HG02938 (cell line): ENCODE data around the gene MED9.
"Not testable (repeated sequence)": the region's sequence is repeated elsewhere in the genome, so short reads cannot be mapped to it uniquely, and the experiment has no call there.

Source experiments
- ATAC-seq: cut with Tn5 transposase; IDR thresholded peaks from one replicate; pipeline ENCODE4 v1.9.1; 2021; ENCODE audit warnings: mild to moderate bottlenecking, moderate library complexity; ENCODE audit not compliant: unreplicated experiment

The MED9 gene

DNA sequence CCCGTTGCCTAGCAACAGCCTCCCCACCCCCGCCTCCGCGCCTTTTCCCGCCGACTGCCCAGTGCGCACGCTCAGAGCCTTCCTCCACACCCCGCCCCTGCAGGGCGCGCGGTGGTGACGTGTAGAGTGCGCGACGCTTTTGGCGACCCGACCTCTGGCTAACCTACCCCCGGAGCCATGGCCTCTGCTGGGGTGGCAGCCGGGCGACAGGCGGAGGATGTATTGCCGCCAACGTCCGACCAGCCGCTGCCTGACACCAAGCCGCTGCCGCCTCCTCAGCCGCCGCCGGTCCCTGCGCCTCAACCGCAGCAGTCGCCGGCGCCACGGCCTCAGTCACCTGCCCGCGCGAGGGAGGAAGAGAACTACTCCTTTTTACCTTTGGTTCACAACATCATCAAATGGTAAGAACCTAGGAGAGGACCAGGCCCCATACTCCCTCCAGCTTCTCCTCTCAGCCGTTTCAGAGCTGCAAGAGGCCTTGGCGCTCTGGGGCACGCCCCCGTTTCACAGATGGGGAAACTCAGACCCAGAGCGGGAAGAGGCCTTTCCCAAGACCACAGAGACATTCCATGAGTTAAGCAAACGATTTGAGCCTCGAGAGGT lies at the start of gene MED9:
Gene MED9, plus strand, starts transcription at position 136 of the 603 bp plus-strand sequence. Its CDS starts 42 bp downstream, at position 178.
- ATAC-seq, result peak; percentile 86

DNA sequence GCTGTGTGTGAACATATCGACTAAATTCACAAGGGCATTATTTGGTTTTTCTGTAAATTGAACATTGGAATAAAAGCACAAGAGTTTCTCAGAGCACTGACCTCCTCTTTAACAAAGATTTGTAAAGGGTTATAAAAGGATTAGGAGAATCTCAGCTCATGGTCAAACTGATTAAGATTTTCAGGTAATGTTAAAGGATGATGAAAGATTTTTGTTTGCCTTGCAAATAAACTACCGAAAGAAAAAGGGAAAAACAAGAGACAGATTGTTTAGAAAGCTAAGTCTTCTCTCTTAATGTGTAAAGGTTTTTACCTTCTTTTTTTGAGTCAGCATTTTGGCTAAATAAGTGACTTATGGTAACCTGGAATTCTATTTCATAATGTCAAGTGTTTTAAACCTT lies 47.6 kb upstream of the MED9 start:
- no peak for ATAC-seq

DNA sequence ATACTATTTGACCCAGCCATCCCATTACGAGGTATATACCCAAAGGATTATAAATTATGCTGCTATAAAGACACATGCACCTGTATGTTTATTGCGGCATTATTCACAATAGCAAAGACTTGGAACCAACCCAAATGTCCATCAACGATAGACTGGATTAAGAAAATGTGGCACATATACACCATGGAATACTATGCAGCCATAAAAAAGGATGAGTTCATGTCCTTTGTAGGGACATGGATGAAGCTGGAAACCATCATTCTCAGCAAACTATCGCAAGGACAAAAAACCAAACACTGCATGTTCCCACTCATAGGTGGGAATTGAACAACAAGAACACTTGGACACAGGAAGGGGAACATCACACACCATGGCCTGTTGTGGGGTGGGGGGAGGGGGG lies 45.9 kb upstream of the MED9 start:
- ATAC-seq, result not testable (repeated sequence)

- no peak for ATAC-seq
Measured at GRCh38 chr17:17431605-17432004, 45.2 kb upstream of the MED9 start.

DNA sequence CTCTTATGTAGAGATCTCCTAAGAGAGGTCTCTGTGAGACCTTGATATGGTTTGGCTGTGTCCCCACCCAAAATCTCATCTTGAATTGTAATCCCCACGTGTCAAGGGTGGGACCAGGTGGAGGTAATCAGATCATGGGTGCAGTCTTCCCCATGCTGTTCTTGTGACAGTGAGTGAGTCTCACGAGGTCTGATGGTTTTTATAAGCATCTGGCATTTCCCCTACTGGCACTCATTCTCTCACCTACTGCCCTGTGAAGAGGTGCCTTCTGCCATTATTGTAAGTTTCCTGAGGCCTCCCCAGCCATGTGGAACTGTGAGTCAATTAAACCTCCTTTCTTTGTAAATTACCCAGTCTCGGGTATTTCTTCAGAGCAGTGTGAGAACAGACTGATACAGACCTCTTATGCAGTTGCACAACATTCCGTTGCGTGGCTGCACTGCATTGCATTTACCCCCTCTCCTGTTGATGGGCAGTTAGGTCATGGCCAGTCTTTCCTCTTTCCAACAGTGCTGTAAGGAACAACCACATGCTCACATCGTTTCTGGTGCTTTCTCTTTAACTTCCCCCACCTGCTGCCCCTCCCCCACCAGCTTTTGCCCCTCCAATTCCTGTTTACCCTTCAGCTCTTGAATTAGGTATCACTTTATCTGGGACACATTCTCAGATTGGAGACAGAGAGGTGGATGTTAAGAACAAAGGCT lies 43.6 kb upstream of the MED9 start:
- no peak for ATAC-seq

- no peak for ATAC-seq
Measured at GRCh38 chr17:17434477-17434876, 42.3 kb upstream of the MED9 start.

GRCh38 chr17:17435323-17435722 lies 41.5 kb upstream of the MED9 start:
- no peak for ATAC-seq

DNA sequence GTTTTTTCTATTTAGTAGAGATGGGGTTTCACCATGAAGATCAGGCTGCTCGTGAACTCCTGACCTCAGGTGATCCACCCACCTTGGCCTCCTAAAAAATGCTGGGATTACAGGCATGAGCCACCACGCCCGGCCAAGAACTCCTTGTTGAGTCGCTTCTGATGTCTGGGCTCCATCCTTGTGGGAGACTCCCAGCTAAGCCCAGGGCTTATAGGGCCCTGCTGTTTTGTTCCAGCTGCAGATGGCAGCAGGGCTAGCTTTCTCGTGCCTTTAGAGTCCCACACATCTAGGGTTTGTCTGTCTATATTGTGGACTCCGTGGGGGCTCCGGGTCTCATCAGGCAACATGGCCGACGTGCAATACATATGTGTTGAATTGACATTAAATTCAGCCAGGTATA lies 39.3 kb upstream of the MED9 start:
- no peak for ATAC-seq

- ATAC-seq, result no peak
Measured at GRCh38 chr17:17437893-17438292, 38.9 kb upstream of the MED9 start.

GRCh38 chr17:17440010-17440843 lies 36.6 kb upstream of the MED9 start:
- ATAC-seq, result no peak

- no peak for ATAC-seq
Measured at GRCh38 chr17:17440938-17441675, 35.7 kb upstream of the MED9 start.

DNA sequence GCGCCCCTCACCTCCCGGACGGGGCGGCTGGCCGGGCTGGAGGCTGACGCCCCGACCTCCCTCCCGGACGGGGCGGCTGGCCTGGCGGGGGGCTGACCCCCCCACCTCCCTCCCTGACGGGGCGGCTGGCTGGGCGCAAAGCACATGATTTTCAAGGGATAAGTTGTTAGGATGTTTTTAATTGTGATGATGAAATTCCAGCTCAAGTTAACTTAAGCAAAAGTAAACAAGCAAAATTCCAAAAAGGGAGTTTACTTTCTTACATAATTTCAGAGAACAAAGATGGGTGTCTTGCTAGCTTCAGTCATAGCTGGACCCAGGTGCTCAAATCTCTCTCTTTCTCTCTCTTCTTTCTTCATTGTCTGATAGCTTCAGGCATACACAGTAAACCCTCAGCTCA lies 33.6 kb upstream of the MED9 start:
- ATAC-seq, result no peak

- no peak for ATAC-seq
Measured at GRCh38 chr17:17445296-17445924, 31.4 kb upstream of the MED9 start.

- ATAC-seq, result no peak
Measured at GRCh38 chr17:17445925-17446665, 30.7 kb upstream of the MED9 start.

- no peak for ATAC-seq
Measured at GRCh38 chr17:17446666-17447155, 30.1 kb upstream of the MED9 start.

- no peak for ATAC-seq
Measured at GRCh38 chr17:17447264-17447663, 29.5 kb upstream of the MED9 start.

GRCh38 chr17:17448076-17448475 lies 28.7 kb upstream of the MED9 start:
- no peak for ATAC-seq

DNA sequence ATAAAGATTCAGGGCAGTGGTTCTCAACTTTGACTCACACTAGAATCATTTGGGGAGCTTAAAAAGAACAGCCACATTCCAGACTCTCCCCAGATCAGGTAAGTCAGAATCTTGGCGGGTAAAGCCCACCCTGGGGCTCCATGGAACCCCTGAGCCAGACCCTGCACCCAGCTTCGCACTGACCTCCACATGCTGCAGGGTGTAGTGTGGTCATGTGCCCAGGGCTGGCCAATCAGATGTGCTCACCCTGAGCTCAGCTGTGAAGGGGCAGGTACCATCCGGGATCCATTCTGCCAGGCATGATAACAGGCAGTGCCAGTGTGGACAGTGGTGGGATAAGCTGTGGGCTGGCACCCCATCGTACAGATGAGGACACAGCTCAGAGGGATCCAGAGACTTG lies 28.1 kb upstream of the MED9 start:
- no peak for ATAC-seq

GRCh38 chr17:17453088-17453487 lies 23.7 kb upstream of the MED9 start:
- no peak for ATAC-seq

- no peak for ATAC-seq
Measured at GRCh38 chr17:17454276-17454675, 22.5 kb upstream of the MED9 start.
